Stomach (tissue), 9 donors: ENCODE results near the gene PGBD5. TPM values are rescaled to one million over a fixed set of nuclear protein-coding genes. Genes with fewer than 3 reads are reported as not detected.

Experiments
- DNase-seq, 2 donors: peaks; one replicate each; pipeline versions ENCODE4 v3.0.0 to v3.0.0-alpha.2; 2013 to 2019
- H3K27ac ChIP-seq, 5 donors: fragments of 200-600 bp in 4 of 5; sonication (generic) in 4 of 5; one replicate each; pipeline ENCODE4 v1.5.1; 2013 to 2019; ENCODE audit warnings: mild to moderate bottlenecking in 1 of 5, moderate library complexity in 1 of 5
- H3K27me3 ChIP-seq, 3 donors: fragments of 200-600 bp; sonication (generic); one replicate each; pipeline ENCODE4 v1.5.1; 2017 to 2019; ENCODE audit warnings: mixed run types in 1 of 3
- H3K36me3 ChIP-seq, 4 donors: fragments of 200-600 bp; sonication (generic); 1 replicate in 3 of 4; 2 replicates in 1 of 4; pipeline ENCODE4 v1.5.1; 2016 to 2019
- H3K4me1 ChIP-seq, 4 donors: fragments of 200-600 bp; sonication (generic); one replicate each; pipeline ENCODE4 v1.5.1; 2016 to 2019
- H3K4me3 ChIP-seq, 4 donors: fragments of 200-600 bp; sonication (generic) in 3 of 4; one replicate each; pipeline ENCODE4 v1.5.1; 2016 to 2019; ENCODE audit warnings: mild to moderate bottlenecking in 1 of 4
- H3K9me3 ChIP-seq, 4 donors: fragments of 200-600 bp; sonication (generic); one replicate each; pipeline ENCODE4 v1.5.1; 2016 to 2019
- EP300 ChIP-seq: sonication (generic); formaldehyde crosslinking; IDR thresholded peaks from one replicate; pipeline ENCODE4 v1.6.1; 2017; ENCODE audit warnings: antibody characterized with exemption
- POLR2A ChIP-seq, 4 donors: fragments of 450-650 bp; IDR thresholded peaks; one replicate each; pipeline ENCODE4 v1.6.1; 2016; ENCODE audit warnings: antibody characterized with exemption in 4 of 4, control low read depth in 2 of 4, mild to moderate bottlenecking in 1 of 4, moderate library complexity in 1 of 4
- POLR2AphosphoS5 ChIP-seq, 3 donors: sonication (generic); formaldehyde crosslinking; IDR thresholded peaks; one replicate each; pipeline ENCODE4 v1.6.1; 2016; ENCODE audit warnings: antibody characterized with exemption in 3 of 3
- WGBS, 5 donors: extraction: QIAGEN DNeasy Blood & Tissue Kit in 3 of 5; methylation state at CpG; one replicate each; pipeline versions ENCODE4 v1.1.5 to v1.1.7; 2013 to 2018; 5-methylcytosine and 5-hydroxymethylcytosine counted together
- intact Hi-C: fragments of 100-400 bp; cut with DNase I; formaldehyde crosslinking; loops from one replicate; pipeline ENCODE4 v1.15.1; 2023; ENCODE audit warnings: low total_unique reads
- polyA plus RNA-seq, 3 donors: library from polyadenylated mRNA; stranded (reverse); fragments of 200-250 nt; gene quantifications; one replicate each; pipeline ENCODE4 v1.2.3, GENCODE V29; 2013
- total RNA-seq, 5 donors: library from RNA; depleted of rRNA; stranded (reverse); fragments of >200 nt; gene quantifications; one replicate each; pipeline versions ENCODE4 v1.1.0 to v1.2.3, GENCODE V29; 2014 to 2016
- TF ChIP-seq, protein P1 (sequence below), 7 experiments: fragments of 450-650 bp in 4 of 7; fragments of 200-600 bp in 3 of 7; sonication (generic) in 3 of 7; IDR thresholded peaks; one replicate each; pipeline ENCODE4 v1.5.1; 2016 to 2019; ENCODE audit warnings: antibody characterized with exemption in 7 of 7, control low read depth in 2 of 7, mild to moderate bottlenecking in 1 of 7
- donor health status: healthy with polysubstance abuse.
- donor health status: Bipolar disorder and iron deficiency.
- donor health status: healthy.

Gene PGBD5
- total and polyA plus RNA-seq, 8 donors, result under 0.01 to 1.2 (median 0.34) TPM

GRCh38 chr1:230270559-230271281 lies 155.4 kb downstream of the PGBD5 start:
- Histone ChIP-seq H3K4me1 (peaks cover 15 to 51% (median 30%) of the 10 kb centered on the region in 4 donors), H3K4me3 (no peak overlapping the region), H3K27me3 (no peaks in the 10 kb centered on the region), H3K9me3 (no peaks in the 10 kb centered on the region), H3K36me3 (peaks cover 4 to 57% (median 52%) of the 10 kb centered on the region in 4 donors), H3K27ac (peak overlapping the region; percentile 4 to 57 (median 27))
- WGBS, 5 donors, result 40 to 49% (median 42%) methylated on average over 14 of the region's 14 CpGs
- TF ChIP-seq POLR2AphosphoS5 (IDR thresholded peaks at IDR 0.05) (no peak), EP300 (no peak), POLR2A (IDR thresholded peaks at IDR 0.05) (no peak)
- TF ChIP-seq, protein P1, sequence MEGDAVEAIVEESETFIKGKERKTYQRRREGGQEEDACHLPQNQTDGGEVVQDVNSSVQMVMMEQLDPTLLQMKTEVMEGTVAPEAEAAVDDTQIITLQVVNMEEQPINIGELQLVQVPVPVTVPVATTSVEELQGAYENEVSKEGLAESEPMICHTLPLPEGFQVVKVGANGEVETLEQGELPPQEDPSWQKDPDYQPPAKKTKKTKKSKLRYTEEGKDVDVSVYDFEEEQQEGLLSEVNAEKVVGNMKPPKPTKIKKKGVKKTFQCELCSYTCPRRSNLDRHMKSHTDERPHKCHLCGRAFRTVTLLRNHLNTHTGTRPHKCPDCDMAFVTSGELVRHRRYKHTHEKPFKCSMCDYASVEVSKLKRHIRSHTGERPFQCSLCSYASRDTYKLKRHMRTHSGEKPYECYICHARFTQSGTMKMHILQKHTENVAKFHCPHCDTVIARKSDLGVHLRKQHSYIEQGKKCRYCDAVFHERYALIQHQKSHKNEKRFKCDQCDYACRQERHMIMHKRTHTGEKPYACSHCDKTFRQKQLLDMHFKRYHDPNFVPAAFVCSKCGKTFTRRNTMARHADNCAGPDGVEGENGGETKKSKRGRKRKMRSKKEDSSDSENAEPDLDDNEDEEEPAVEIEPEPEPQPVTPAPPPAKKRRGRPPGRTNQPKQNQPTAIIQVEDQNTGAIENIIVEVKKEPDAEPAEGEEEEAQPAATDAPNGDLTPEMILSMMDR (IDR thresholded peaks at IDR 0.05), result no peak
- DNase-seq, result no peak
- intact Hi-C loops, result loop anchor here (10.0 kb wide), 1 partner anchor 186 kb away; no protein-coding TSS in a partner anchor

- Histone ChIP-seq H3K9me3 (no peaks in the 10 kb centered on the region), H3K27me3 (no peaks in the 10 kb centered on the region), H3K4me1 (peaks cover 15 to 51% (median 30%) of the 10 kb centered on the region in 4 donors), H3K36me3 (peaks cover 8 to 57% (median 52%) of the 10 kb centered on the region in 4 donors), H3K4me3 (no peak overlapping the region), H3K27ac (peak overlapping the region in 4 of 5 donors; percentile 4 to 57 (median 26))
- no peak for DNase-seq
- TF ChIP-seq EP300 (no peak), POLR2AphosphoS5 (IDR thresholded peaks at IDR 0.05) (no peak), POLR2A (IDR thresholded peaks at IDR 0.05) (no peak)
- TF ChIP-seq, protein P1 (IDR thresholded peaks at IDR 0.05), result no peak
- intact Hi-C loops, result loop anchor here (10.0 kb wide), 1 partner anchor 185 kb away; no protein-coding TSS in a partner anchor
- 83 to 100% (median 90%) methylated on average over 1 of the region's 1 CpG for WGBS, 5 donors
Observed at GRCh38 chr1:230270185-230270558, 156.0 kb downstream of the PGBD5 start.

DNA sequence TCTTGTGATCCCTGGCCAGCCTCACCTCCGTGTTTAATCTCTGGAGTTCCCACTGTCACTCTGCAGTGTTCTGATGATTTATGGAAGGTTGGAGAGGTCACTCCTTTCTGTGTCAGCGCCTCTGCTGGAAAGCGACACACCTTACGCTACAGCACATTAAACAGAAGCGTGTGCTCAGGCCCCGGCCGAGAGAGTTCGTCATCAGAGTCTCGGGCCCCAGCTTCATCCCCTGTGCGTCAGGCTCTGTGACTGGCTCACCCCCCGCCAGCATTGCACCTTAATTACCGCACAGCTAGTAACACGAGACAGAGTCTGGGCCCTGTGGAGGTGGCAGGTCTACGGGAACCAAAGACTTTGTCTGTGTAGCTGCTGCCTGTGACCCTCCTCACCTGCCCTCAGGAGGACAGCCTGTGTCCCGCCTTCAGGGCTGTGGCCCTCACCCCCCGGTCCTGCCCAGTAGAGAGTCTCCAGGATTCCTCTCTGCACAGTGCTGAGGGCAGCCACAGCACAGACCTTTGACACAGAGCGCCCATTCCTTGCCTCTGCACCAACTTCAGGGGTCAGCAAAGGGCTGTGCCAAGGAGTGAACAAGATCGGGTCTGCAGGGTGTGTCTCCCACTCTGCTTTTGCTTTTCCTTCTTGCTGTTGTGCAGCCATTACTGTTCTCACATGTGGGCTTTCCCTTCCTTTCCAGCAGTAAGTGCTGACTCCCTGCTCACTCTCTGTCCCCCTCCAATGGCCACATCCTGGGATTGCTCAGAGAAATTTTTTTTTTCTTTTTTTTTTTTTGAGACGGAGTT lies 157.6 kb downstream of the PGBD5 start:
- Histone ChIP-seq H3K4me1 (peaks cover 15 to 51% (median 30%) of the 10 kb centered on the region in 4 donors), H3K27ac (peak overlapping the region in 3 of 5 donors; percentile 4 to 42 (median 17)), H3K27me3 (no peaks in the 10 kb centered on the region), H3K4me3 (no peak overlapping the region), H3K36me3 (peaks cover 19 to 62% (median 54%) of the 10 kb centered on the region in 4 donors), H3K9me3 (no peaks in the 10 kb centered on the region)
- peak in 1 of 2 donors; percentile 89 for DNase-seq
- WGBS, 5 donors, result 67 to 76% (median 71%) methylated on average over 17 to 19 of the region's 19 CpGs
- TF ChIP-seq EP300 (no peak), POLR2AphosphoS5 (IDR thresholded peaks at IDR 0.05) (no peak), POLR2A (IDR thresholded peaks at IDR 0.05) (no peak)
- TF ChIP-seq, protein P1 (IDR thresholded peaks at IDR 0.05), result peak in 5 of 7 experiments; percentile 33 to 55 (median 43)
- intact Hi-C loops, result no loop called here

- 47 to 63% (median 60%) methylated on average over 17 of the region's 17 CpGs for WGBS, 5 donors
- no peaks in the 10 kb centered on the region for H3K9me3 ChIP-seq
- H3K27ac ChIP-seq, result peak overlapping the region in 4 of 5 donors; percentile 7 to 47 (median 28)
- H3K36me3 ChIP-seq, result peaks cover 27 to 73% (median 63%) of the 10 kb centered on the region in 4 donors
- H3K4me3 ChIP-seq, result no peak overlapping the region
- intact Hi-C loops, result no loop called here
- no peaks in the 10 kb centered on the region for H3K27me3 ChIP-seq
- DNase-seq, result peak; percentile 57 to 69
- TF ChIP-seq, protein P1 (IDR thresholded peaks at IDR 0.05), result no peak
- peaks cover 15 to 51% (median 30%) of the 10 kb centered on the region in 4 donors for H3K4me1 ChIP-seq
Observed at GRCh38 chr1:230267338-230268065, 158.6 kb downstream of the PGBD5 start.
